GM19455 (cell line): ENCODE data around the gene PCNX4.
"Not testable (repeated sequence)": the region's sequence is repeated elsewhere in the genome, so short reads cannot be mapped to it uniquely, and the experiment has no call there.

Experiments used
- ATAC-seq: cut with Tn5 transposase; IDR thresholded peaks from one replicate; pipeline ENCODE4 v1.9.1; 2021; ENCODE audit not compliant: unreplicated experiment

The PCNX4 gene

DNA sequence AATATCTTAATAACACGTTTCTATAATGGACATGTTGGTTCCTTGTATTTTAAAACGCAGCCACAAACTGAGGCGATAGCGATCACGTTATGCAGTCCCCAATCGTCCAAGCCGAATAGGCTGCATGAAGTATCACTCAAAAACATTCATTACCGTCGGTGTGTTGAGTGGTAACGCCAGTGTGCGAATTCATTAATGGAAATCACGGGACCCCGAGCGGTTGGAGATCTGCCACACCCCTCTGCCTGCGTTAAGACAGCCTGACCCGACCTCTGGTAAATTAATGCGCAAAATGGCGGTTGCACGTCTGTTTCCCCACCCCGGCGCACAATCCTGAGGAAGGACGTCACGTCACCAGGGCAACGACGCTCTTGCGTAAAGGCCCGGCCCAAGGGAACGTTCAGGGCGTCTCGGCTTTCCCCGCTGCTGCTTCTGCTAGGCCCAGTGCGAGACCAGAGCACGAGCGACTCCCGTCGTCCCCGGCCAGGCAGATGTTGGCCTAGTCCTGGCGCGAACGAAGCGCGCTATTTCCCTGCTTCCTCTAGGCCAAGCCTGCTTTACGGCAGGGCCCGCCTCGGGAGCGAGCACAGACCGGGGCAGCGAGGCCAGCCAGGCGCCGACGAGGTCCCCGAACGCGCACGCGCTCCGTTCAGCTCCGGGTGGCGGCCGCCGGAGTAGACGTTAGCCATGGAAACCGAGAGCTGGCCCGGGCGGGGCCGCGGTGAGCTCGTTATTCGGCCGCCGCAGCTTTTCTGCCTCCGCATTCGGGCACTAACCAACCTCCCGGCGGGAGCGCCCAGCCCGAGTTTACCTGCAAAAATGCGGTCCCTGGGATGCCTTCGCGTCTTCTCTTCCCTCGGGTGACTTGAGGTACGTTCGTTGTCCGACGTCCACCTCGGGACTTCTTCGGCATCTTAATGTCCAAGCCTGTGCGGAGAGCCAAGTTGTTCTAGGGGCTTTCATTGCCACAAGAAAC is at the start of gene PCNX4:
PCNX4 (plus strand) TSS at position 374 of the 976 bp plus-strand sequence. CDS start 15,716 bp downstream, outside the sequence.
- ATAC-seq, result peak; percentile 96

DNA sequence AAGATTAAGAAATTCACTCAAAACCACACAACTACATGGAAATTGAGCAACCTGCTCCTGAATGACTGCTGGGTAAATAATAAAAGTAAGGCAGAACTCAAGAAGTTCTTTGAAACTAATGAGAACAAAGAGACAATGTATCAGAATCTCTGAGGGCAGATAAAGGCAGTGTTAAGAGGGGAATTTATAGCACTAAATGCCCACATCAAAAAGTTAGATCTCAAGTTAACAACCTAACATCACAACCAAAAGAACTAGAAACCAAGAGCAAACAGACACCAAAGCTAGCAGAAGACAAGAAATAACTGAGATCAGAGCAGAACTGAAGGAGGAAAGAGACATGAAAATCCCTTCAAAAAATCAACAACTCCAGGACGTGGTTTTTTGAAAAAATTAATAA is 43.7 kb upstream of the PCNX4 start:
- not testable (repeated sequence) for ATAC-seq

DNA sequence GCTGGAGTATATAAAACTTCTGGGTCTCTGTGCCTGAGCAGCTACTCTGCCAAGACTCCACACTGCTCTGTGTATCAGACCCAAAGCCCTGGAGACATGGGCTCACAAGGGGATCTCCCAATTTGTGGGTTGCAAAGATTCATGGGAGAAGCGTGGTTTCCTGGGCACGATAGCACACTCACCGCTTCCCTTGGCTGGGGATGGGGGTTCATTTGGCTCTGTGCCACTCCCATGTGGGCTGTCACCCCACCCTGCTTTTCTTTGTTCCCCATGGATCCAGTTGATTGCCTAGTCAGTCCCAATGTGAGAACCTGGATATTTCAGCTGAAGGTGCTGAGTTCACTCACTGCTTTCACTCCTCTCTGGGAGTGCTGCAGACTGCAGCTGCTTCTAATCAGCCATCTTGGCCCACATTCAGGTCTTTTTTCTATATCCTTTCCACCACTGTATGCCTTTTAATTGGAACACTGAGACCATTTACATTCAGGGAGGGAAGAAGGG is 40.0 kb upstream of the PCNX4 start:
- ATAC-seq, result no peak

DNA sequence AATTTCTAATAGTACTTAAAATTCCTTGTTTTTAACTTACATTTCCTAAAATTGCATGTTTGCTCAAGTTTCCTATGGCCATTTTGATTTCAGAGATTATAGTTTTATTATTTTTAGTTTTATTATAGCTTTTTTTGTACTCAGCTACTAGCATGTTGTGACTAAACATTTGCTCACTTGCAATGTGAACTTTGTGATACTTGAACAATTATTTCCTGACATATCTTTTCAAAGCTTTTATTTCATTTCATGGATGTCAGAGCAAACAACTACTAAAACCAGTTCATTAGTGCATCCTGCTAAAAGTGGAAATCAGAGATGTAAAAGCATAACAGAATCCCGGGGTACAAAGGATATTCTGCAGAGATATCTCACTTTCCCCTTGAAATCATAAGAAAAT is 33.6 kb upstream of the PCNX4 start:
- no peak for ATAC-seq

DNA sequence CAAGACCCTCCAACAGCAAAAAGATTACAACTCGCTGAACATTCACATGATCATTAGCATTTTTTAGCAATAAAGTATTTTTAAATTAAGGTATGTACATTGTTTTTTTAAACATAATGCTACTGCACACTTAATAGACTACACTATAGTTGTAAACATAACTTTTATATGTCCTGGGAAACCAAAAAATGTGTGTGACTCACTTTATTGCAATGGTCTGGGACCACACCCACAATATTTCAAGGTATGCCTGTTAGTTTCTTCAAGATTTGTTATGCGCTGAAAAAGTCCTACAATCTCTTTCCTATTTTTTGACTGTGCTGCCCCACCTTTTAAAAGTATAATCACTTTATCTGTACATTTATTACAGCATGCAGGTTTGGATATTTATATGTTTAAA is 30.4 kb upstream of the PCNX4 start:
- no peak for ATAC-seq

DNA sequence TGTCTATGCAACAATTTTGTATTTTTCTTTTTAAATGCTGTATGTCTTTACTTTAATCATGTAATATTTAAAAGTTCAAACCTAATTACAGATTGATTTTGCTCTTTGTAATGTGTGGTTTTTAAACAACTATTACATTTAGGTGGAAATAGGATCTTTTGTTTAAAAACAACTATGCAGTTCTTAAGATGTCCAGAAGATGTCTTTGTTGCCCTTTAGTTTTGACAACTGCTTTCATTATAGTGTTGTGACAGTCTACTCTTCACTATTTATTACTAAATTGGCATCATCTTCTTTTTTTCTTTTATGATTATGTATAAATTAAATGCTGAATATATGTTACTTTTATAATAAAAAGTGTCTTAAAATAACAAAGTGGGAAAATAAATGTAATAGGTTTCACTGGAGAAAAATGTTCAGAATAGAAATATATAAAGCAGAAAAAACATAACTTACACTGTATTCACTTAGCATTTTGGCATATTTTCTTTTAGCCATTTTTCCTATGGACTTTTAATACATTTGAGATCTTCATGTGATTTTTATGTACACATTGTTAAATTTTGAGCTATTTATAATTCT is 27.1 kb upstream of the PCNX4 start:
- no peak for ATAC-seq

DNA sequence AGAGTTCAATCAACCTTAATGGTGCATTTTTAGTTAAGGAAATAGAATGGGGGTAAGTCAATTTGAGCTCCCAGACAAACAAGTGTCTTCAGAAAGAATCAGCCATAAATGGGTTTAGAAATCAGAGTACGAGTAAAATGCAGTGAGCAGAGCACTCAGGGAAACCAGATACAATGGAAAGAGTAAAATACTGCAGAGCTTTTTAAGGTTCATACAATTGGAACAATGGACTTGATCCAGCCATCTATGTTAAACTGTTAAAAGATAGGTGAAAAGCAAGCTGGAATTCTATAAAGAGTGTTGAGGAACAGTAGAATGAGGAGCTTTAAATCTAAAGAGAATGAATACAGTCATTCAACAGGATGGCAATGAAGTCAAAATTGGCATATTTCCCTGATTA is 23.8 kb upstream of the PCNX4 start:
- no peak for ATAC-seq

DNA sequence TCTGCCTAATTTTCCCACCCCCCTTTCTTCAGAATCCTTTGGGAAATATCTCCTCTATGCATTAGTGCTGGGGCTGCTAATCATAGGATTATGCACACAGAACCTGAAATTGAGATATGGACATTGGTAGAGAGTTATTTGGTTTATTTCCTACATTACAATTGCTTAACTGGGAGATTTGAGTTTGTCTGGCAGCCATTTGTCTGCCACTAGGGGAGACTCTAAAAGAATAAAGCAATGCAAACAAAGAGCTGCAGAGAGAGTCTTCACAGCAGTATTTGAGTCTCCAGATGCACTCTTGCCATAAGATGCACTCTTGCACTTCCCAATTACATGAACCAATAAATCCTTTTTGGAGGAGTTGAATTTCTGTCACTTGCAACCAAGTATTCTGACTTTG is 12.0 kb upstream of the PCNX4 start:
- no peak for ATAC-seq

DNA sequence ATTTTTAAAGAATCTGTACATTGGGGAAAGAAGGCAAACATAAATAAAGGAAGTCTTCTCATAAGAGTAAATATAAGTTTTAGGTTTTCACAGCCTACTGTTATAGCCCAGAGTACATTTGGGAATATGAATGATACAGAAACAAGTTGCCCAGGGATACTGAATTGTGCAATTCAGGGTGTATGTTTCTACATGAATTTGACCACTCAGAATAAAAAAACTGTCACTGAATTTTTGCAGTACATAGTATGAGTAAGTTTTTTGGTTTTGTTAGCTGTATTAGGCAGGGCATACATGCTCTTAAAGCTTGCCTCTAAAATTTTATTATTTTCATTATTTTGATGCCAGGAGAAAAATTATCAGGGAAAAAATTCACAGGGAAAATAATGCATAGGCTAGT is 6.6 kb upstream of the PCNX4 start:
- ATAC-seq, result no peak

DNA sequence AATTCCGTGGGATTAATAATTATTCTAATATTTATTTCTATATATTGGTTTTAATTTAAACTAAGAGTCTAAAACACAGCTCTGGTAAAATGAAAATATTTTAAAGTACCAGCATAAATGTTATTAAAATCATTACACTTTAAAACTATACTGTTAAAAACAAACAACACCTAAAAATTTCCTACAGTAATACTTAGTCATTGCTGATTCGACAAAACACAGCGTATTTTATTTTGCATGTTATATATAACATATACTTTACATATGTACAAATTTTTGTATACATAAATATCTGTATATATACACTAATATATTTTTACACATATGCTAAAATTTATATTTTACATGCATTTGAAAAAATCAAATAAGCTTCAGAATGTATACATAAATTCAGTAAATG is 6.0 kb upstream of the PCNX4 start:
- ATAC-seq, result no peak

DNA sequence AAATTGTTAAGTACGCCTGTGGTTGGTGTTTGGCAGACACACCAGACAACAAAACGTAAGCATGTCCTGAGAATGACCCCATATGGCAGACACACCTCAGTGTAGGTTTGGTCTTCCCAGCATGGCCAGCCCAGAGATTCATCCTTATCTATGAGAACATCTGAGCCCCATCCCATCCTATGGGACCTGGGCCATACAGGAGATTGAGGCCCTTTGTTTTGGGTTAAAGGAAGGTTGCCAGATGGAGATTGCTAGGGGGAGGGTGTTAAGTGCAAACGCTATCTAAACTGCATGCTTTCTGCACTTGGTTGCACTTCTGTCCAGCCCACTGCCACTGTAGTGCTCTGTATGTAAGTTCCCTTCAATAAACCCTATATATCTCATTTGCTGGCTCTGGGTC is 4.1 kb upstream of the PCNX4 start:
- ATAC-seq, result no peak

DNA sequence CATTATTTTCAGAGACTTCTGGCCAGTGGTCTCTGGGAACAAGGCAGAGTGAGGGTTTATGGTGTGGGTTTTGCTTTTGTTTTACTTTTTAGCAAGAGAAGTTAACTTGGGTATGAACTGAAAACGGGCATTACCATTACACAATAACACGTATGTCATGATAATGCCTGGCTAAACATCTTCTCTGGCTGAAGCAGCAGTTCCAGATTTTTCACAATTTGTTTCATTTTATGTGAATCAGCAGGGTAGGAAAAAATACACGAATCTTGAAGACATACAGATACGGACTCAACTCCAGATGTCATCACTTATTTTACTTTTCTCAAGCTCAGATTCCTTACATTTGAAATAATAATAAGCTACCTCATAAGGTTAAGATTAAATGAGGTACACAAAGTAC is 2.5 kb upstream of the PCNX4 start:
- no peak for ATAC-seq

DNA sequence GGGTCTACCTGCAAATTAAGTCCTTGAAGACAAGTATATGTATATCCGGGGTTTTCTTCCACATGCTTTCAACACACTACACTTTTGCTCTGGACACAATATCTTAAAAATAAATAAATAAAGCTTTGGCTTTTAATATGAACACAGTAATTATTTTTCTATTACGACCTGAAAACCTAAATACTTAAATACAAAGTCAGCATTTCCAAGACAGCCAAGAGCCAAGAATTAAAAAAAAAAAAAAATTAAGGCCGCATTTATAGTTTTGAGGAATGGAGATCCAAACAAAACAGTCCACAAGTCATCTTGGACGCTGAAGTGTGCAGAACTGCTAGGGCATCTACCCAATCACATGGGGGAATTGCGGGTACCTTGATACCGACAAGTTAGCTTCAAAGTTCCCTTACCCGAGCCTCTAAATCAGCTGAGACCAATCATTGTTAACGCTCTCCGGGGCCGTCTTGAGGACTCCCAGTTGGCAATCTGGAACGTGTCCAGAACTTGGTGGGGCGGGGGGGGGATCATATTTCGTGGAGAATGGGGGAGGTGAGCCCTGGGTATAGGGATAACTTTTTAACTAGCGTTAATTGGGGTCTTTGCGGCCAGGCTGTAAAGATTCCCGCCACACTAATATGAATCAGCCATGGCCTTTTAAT is 731 bp upstream of the PCNX4 start:
- no peak for ATAC-seq

DNA sequence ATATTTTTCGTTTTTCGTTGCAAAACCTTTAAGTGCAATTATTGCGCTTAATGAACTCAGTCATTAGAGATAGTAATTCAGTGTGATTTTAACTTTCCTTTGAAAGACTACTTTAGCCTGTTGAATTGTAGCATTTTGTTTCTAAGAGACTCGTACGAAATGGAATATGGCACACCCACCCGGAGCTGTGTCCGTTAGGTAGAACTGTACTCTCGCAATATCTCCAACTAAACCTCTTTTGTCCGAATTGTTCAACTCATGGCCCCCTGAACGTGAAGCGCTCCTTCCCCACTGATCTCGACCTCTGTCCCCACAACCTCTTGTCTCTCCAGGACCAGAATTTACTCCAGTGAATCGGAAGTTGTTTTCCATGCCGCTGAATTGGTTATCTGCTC is 800 bp downstream of the PCNX4 start:
- ATAC-seq, result peak; percentile 7

DNA sequence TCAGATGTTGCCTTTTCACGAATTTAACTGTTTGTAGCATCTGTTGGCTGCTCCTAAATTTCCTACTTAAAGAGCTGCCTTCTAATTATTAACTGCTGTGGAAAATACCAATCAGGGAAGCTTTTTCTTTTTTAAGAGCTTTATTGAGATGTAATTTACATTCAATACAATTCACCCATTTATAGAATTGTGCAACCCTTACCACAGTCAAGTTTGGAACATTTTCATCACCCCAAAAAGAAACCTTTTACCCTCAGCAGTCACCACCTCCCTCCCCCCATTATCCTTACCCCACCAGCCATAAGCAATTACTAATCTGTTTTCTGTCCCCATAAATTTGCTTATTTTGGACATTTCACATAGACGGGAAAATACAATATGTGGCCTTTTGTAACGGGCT is 1.4 kb downstream of the PCNX4 start:
- no peak for ATAC-seq

DNA sequence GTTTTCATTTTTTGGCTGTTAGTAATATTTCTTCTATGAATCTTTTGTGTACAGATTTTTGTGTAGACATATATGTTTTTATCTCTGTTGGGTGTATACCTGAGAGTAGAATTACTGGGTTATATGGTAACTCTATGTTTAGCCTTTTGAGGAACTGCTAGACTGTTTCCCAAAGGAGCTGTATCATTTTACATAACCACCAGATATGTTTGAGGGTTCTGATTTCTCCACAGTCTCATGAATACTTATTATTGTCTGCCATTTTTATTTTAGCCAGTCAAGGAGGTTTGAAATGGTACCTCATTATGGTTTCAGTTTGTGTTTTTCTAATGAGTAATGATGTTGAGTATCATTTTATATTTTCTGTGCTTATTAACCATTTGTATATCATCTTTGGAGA is 1.9 kb downstream of the PCNX4 start:
- no peak for ATAC-seq

DNA sequence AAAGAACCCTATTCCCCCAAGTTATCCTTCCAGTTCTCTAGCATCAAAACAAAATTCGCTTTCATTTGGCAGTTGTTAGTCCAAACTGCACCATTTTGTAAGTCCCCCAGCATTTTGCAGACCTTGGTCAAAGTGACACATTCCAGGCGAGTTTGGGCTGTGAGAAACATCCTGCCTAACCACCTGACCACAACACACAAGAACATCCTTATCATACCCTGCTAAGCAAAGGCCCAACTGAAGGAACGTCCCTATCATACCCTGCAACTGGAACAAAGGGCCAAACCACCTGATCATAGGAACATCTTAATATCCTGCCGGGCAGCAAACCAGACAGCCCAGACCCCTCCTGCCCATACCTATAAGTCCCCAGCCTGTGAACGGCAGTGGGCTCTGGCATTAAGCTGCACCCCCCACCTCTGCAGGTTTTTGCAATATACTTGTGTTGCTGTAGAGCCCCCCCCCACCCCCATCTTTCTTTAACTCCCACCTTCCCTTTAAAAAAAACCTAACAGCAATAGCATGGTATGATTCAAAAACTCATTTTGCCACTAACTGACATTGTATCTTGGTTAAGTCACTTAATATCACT is 2.7 kb downstream of the PCNX4 start:
- no peak for ATAC-seq

DNA sequence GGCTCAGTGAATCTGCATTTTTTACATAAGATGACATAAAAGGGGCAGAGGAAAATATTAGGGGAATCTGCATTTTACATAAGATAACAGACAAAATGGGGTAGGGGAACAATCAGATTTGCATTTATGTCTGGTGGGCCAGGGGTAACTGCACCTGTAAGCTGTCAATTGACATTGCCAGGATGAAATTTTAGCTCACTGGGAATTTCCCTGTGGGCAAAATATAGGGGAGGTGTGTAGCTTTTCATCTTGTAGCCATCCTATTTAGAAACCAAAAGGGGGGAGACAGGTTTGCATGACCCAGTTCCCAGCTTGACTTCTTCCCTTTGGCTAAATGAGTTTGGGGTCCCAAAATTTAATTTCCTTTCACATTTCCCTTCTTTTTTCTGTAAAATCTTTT is 3.5 kb downstream of the PCNX4 start:
- ATAC-seq, result no peak

DNA sequence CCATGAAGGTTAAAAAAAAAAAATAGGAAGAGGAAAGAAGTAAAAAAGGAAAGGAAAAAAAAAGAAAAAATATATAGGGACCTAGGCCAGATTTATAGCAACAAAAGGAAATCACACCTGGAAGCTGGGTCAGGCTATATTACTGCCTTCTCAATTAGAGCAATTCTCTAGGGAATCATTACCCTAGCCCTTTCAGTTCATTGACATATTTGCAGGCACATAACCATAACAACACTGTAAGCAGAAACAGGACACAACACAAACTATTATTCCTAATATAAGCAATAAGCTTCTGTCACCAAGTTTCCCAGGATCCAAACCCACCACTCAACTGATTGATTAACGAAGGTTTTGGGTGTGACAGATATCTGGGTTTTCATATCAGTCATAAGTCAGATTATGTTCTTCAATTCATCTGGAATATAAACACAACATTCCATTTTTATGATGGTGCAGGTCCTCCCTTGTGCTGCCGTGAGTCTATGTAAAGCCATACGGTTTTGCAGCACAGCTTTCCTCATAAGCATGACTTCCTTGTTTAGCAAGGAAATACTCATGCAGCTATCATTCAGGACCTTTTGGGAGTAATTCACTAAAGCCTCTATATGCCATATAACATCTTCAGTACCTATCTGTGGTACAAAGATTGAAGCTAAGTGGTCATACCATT is 4.2 kb downstream of the PCNX4 start:
- ATAC-seq, result no peak

DNA sequence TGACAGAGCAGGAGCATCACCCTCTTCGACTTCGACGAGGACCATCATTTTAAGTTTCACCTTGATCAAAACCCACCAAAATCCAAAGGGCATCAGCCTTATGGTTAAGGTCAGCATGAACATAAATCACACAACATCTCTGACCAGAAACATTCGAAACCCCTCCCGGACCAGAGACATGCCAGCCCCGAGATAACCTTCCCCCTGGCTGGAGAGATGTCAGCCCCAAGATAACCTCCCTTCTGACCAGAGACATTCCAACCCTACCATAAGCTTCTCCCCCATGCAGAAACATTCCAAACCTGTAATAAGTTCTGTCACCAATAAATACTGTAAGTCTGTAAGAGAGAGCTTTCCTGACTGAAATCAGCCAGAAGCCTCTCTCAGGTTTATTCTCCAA is 6.3 kb downstream of the PCNX4 start:
- ATAC-seq, result no peak

DNA sequence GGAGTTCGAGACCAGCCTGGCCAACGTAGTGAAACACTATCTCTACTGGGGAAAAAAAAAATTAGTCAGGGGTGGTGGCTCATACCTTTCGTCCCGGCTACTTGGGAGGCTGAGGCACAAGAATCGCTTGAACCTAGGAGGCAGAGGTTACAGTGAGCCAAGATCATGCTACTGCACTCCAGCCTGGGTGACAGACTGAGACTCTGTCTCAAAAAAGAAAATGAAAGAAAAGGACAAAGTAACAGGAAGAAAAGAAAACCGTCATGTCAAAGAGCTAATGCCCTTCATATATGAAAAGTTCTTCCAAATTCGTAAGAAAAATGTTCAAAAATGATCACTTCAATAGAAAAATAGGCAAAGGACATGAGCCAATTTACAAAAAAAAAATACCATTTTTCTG is 8.1 kb downstream of the PCNX4 start:
- ATAC-seq, result not testable (repeated sequence)
